HCT116 (cell line): Measurements from ENCODE around the gene APELA. TPM values are rescaled to one million over a fixed set of nuclear protein-coding genes. Genes with fewer than 3 reads are reported as not detected.

Experiments
- ATAC-seq: fragments of 200-7000 bp; cut with Tn5 transposase; 2 replicates; pipeline ENCODE4 v1.9.1; 2020; ENCODE audit warnings: mild to moderate bottlenecking, moderate library complexity
- BruUV-seq: library from RNA; stranded (reverse); fragments of 400-500 nt; replicated peaks from 2 replicates; lab custom pipeline; 2021; lab: Mats Ljungman, UMichigan
- CTCF ChIA-PET: fragments of 300-600 bp; sonication (Branson Sonifier 250); formaldehyde crosslinking; loops from one replicate; lab custom pipeline; 2021; ENCODE audit warnings: antibody characterized with exemption; lab: Charles Lee
- POLR2A ChIA-PET: fragments of 300-600, 350-600 bp; sonication (Branson Sonifier 250); formaldehyde crosslinking; loops from one replicate; lab custom pipeline; 2021; ENCODE audit warnings: antibody characterized with exemption; lab: Charles Lee
- RAD21 ChIA-PET, 2 experiments: fragments of 300-600 bp; sonication (Branson Sonifier 250); formaldehyde crosslinking; loops; one replicate each; lab custom pipeline; 2023; ENCODE audit warnings: low total read pairs in 2 of 2; ENCODE audit not compliant: uncharacterized antibody in 2 of 2, unreplicated experiment in 2 of 2, low non-redundant PET in 1 of 2; lab: Charles Lee
- DNase-seq: peaks from one replicate; pipeline ENCODE4 v3.0.0-alpha.2; 2010; ENCODE audit warnings: low read depth, low spot score
- H2AFZ ChIP-seq: fragments of 200-600 bp; shearing (Covaris generic), sonication (generic); 2 replicates; pipeline ENCODE4 v1.6.1; 2017; ENCODE audit warnings: low read depth, mixed run types, mixed read lengths, antibody characterized with exemption, low read length; ENCODE audit not compliant: poor library complexity, severe bottlenecking
- H3K27ac ChIP-seq: 2 replicates; pipeline ENCODE4 v1.5.1; 2012; ENCODE audit warnings: low read depth, low read length
- H3K27me3 ChIP-seq: fragments of 200-600 bp; sonication (generic); 2 replicates; pipeline ENCODE4 v1.6.1; 2016; ENCODE audit warnings: mixed run types, low read length, mixed read lengths; ENCODE audit not compliant: insufficient read depth
- H3K36me3 ChIP-seq, 2 experiments: fragments of 200-500 bp in 1 of 2; fragments of 200-600 bp in 1 of 2; sonication (Bioruptor generic) in 1 of 2; sonication (generic) in 1 of 2; 2 replicates each; pipeline versions ENCODE4 v1.5.1 to v1.6.1; 2014 to 2016; ENCODE audit warnings: low read length in 2 of 2, inconsistent platforms in 1 of 2, mixed read lengths in 1 of 2, mixed run types in 1 of 2; ENCODE audit not compliant: insufficient read depth in 2 of 2, control insufficient read depth in 1 of 2
- H3K4me1 ChIP-seq, 2 experiments: fragments of 200-600 bp in 1 of 2; sonication (generic) in 1 of 2; 2 replicates each; pipeline versions ENCODE4 v1.5.1 to v1.6.1; 2012 to 2017; ENCODE audit warnings: low read length in 2 of 2, inconsistent platforms in 1 of 2, mild to moderate bottlenecking in 1 of 2, mixed read lengths in 1 of 2, mixed run types in 1 of 2, moderate library complexity in 1 of 2; ENCODE audit not compliant: insufficient read depth in 2 of 2, control insufficient read depth in 1 of 2
- H3K4me2 ChIP-seq: fragments of 200-600 bp; sonication (generic); 2 replicates; pipeline ENCODE4 v1.6.1; 2017; ENCODE audit warnings: mixed run types, low read length, mixed read lengths
- H3K4me3 ChIP-seq, 2 experiments: fragments of 200-600 bp in 1 of 2; sonication (generic) in 1 of 2; replicated peaks in 1 of 2; 2 replicates each; pipeline ENCODE4 v1.5.1; 2011 to 2016; ENCODE audit warnings: low read length in 2 of 2, control low read depth in 1 of 2, low read depth in 1 of 2, mild to moderate bottlenecking in 1 of 2, mixed read lengths in 1 of 2, mixed run types in 1 of 2
- H3K79me2 ChIP-seq: fragments of 200-600 bp; sonication (generic); 2 replicates; pipeline ENCODE4 v1.6.1; 2017; ENCODE audit warnings: mild to moderate bottlenecking, mixed run types, low read length, moderate library complexity, mixed read lengths; ENCODE audit not compliant: insufficient read depth
- H3K9ac ChIP-seq: fragments of 200-600 bp; sonication (generic); 2 replicates; pipeline ENCODE4 v1.6.1; 2016; ENCODE audit warnings: low read length, mixed read lengths
- H3K9me2 ChIP-seq: fragments of 200-600 bp; sonication (generic), shearing (Covaris generic); 2 replicates; pipeline ENCODE4 v1.6.1; 2017; ENCODE audit warnings: mixed run types, mild to moderate bottlenecking, moderate library complexity; ENCODE audit not compliant: insufficient read depth
- H3K9me3 ChIP-seq, 2 experiments: fragments of 200-500 bp in 1 of 2; fragments of 200-600 bp in 1 of 2; sonication (Bioruptor generic) in 1 of 2; sonication (generic) in 1 of 2; 2 replicates each; pipeline ENCODE4 v1.6.1; 2014 to 2017; ENCODE audit warnings: low read length in 2 of 2, mixed read lengths in 2 of 2, inconsistent platforms in 1 of 2, low read depth in 1 of 2, mild to moderate bottlenecking in 1 of 2, mixed run types in 1 of 2, moderate library complexity in 1 of 2; ENCODE audit not compliant: control insufficient read depth in 1 of 2, insufficient read depth in 1 of 2
- H4K20me1 ChIP-seq: fragments of 200-600 bp; sonication (generic), shearing (Covaris generic); 2 replicates; pipeline ENCODE4 v1.6.1; 2017; ENCODE audit warnings: mixed run types, mild to moderate bottlenecking, moderate library complexity; ENCODE audit not compliant: insufficient read depth
- CBX3 ChIP-seq: IDR thresholded peaks from 2 replicates; pipeline ENCODE4 v1.6.1; 2012; ENCODE audit warnings: low read depth
- EZH2 ChIP-seq: fragments of 200-600 bp; sonication (generic); IDR thresholded peaks from 2 replicates; pipeline ENCODE4 v1.6.1; 2017; ENCODE audit warnings: antibody characterized with exemption, mixed run types
- FOSL1 ChIP-seq: IDR thresholded peaks from 2 replicates; pipeline ENCODE4 v1.6.1; 2012; ENCODE audit warnings: low read depth
- JUND ChIP-seq: IDR thresholded peaks from 2 replicates; pipeline ENCODE4 v1.6.1; 2012
- POLR2A ChIP-seq: IDR thresholded peaks from 2 replicates; pipeline ENCODE4 v1.7.0; 2011; ENCODE audit warnings: borderline replicate concordance; ENCODE audit not compliant: insufficient read depth, insufficient read length; ENCODE audit errors: extremely low read depth
- SP1 ChIP-seq: IDR thresholded peaks from 2 replicates; pipeline ENCODE4 v1.6.1; 2012; ENCODE audit warnings: low read depth
- SRF ChIP-seq: IDR thresholded peaks from 2 replicates; pipeline ENCODE4 v1.6.1; 2012; ENCODE audit warnings: low read depth
- YY1 ChIP-seq: IDR thresholded peaks from 2 replicates; pipeline ENCODE4 v1.6.1; 2011; ENCODE audit warnings: low read length, low read depth, moderate library complexity, mild to moderate bottlenecking; ENCODE audit not compliant: insufficient replicate concordance; ENCODE audit errors: extremely low read depth
- ZFX ChIP-seq: fragments of 450-650 bp; IDR thresholded peaks from 2 replicates; pipeline ENCODE4 v1.6.1; 2017
- intact Hi-C: fragments of 100-400 bp; cut with micrococcal nuclease; formaldehyde crosslinking; loops from 2 replicates; pipeline ENCODE4 v1.10.0; 2022
- total RNA-seq: library from RNA; stranded (reverse); gene quantifications from one replicate; pipeline ENCODE4 v1.2.1, GENCODE V29; 2021; ENCODE audit not compliant: unreplicated experiment
- TF ChIP-seq, protein P1 (sequence below): IDR thresholded peaks from 2 replicates; pipeline ENCODE4 v1.6.1; 2012
- TF ChIP-seq, protein P2 (sequence below): IDR thresholded peaks from 2 replicates; pipeline ENCODE4 v1.6.1; 2012; ENCODE audit warnings: low read depth
- TF ChIP-seq, protein P3 (sequence below): IDR thresholded peaks from 2 replicates; pipeline ENCODE4 v1.6.1; 2011; ENCODE audit warnings: mild to moderate bottlenecking, low read length, moderate library complexity; ENCODE audit not compliant: insufficient replicate concordance; ENCODE audit errors: extremely low read depth

Gene APELA
- total RNA-seq, 1 experiment from 2014 or later = not detected

DNA sequence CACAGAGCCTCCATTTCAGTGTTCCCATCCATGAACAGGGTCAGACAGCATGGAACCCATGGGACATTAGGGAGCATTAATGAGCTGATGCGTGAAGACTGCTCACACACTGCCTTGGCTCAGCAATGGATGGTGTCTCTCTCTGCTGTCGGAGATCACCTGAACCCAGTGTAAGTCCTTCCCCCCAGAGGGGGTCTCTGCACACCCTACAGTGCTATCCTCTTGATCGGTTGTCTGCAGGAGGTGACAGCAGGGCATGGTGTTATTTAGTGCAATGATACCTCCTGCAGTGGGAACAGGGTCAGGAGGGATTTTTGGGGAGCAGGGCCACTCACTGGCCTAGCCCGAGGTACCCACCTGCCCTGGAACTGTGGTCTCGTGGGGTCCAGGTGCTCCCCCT lies 25.6 kb downstream of the APELA start:
- CTCF ChIA-PET = no interaction called here
- Histone ChIP-seq H3K9ac (no peak overlapping the region), H3K4me3 (no peak overlapping the region), H3K36me3 (no peaks in the 10 kb centered on the region), H3K27ac (no peak overlapping the region), H3K9me3 (no peaks in the 10 kb centered on the region), H2AFZ (no peak overlapping the region), H3K27me3 (no peaks in the 10 kb centered on the region), H3K9me2 (no peaks in the 10 kb centered on the region), H3K79me2 (no peaks in the 10 kb centered on the region), H4K20me1 (no peaks in the 10 kb centered on the region), H3K4me1 (no peaks in the 10 kb centered on the region), H3K4me2 (no peak overlapping the region)
- RAD21 ChIA-PET = no interaction called here
- no peak for TF ChIP-seq EZH2
- BruUV-seq = no TSS peak
- intact Hi-C loops = no loop called here
- ATAC-seq (no peak), DNase-seq (no peak)
- POLR2A ChIA-PET = no interaction called here

DNA sequence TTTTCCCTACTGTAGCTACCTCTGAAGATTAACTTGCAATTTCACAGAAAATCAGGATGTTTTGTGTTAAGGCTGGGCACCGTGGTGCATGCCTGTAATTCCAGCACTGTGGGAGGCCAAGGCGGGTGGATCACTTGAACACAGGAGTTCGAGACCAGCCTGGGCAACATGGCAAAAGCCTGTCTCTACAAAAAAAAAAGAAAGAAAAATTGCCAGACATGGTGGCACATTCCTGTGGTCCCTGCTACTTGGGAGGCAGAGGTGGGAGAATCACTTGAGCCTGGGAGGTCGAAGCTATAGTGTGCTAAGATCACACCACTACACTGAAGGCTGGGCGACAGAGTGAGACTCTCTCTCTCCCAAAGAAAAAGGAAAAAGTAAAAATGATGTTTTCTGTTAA lies 27.4 kb downstream of the APELA start:
- H3K27ac ChIP-seq = no peak overlapping the region
- RAD21 ChIA-PET = no interaction called here
- no peaks in the 10 kb centered on the region for H3K9me2 ChIP-seq
- no peaks in the 10 kb centered on the region for H3K4me1 ChIP-seq
- H2AFZ ChIP-seq = no peak overlapping the region
- no peaks in the 10 kb centered on the region for H4K20me1 ChIP-seq
- CTCF ChIA-PET = no interaction called here
- intact Hi-C loops = no loop called here
- no peaks in the 10 kb centered on the region for H3K9me3 ChIP-seq
- no TSS peak for BruUV-seq
- H3K4me2 ChIP-seq = no peak overlapping the region
- H3K9ac ChIP-seq = no peak overlapping the region
- H3K27me3 ChIP-seq = no peaks in the 10 kb centered on the region
- TF ChIP-seq SRF (no peak), FOSL1 (no peak), JUND (no peak), YY1 (no peak), POLR2A (no peak), CBX3 (no peak), SP1 (no peak), ZFX (no peak)
- TF ChIP-seq, protein P1, sequence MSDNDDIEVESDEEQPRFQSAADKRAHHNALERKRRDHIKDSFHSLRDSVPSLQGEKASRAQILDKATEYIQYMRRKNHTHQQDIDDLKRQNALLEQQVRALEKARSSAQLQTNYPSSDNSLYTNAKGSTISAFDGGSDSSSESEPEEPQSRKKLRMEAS = no peak
- TF ChIP-seq, protein P2, sequence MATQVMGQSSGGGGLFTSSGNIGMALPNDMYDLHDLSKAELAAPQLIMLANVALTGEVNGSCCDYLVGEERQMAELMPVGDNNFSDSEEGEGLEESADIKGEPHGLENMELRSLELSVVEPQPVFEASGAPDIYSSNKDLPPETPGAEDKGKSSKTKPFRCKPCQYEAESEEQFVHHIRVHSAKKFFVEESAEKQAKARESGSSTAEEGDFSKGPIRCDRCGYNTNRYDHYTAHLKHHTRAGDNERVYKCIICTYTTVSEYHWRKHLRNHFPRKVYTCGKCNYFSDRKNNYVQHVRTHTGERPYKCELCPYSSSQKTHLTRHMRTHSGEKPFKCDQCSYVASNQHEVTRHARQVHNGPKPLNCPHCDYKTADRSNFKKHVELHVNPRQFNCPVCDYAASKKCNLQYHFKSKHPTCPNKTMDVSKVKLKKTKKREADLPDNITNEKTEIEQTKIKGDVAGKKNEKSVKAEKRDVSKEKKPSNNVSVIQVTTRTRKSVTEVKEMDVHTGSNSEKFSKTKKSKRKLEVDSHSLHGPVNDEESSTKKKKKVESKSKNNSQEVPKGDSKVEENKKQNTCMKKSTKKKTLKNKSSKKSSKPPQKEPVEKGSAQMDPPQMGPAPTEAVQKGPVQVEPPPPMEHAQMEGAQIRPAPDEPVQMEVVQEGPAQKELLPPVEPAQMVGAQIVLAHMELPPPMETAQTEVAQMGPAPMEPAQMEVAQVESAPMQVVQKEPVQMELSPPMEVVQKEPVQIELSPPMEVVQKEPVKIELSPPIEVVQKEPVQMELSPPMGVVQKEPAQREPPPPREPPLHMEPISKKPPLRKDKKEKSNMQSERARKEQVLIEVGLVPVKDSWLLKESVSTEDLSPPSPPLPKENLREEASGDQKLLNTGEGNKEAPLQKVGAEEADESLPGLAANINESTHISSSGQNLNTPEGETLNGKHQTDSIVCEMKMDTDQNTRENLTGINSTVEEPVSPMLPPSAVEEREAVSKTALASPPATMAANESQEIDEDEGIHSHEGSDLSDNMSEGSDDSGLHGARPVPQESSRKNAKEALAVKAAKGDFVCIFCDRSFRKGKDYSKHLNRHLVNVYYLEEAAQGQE = no peak
- TF ChIP-seq, protein P3, sequence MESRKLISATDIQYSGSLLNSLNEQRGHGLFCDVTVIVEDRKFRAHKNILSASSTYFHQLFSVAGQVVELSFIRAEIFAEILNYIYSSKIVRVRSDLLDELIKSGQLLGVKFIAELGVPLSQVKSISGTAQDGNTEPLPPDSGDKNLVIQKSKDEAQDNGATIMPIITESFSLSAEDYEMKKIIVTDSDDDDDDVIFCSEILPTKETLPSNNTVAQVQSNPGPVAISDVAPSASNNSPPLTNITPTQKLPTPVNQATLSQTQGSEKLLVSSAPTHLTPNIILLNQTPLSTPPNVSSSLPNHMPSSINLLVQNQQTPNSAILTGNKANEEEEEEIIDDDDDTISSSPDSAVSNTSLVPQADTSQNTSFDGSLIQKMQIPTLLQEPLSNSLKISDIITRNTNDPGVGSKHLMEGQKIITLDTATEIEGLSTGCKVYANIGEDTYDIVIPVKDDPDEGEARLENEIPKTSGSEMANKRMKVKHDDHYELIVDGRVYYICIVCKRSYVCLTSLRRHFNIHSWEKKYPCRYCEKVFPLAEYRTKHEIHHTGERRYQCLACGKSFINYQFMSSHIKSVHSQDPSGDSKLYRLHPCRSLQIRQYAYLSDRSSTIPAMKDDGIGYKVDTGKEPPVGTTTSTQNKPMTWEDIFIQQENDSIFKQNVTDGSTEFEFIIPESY = no peak
- H3K36me3 ChIP-seq = no peaks in the 10 kb centered on the region
- DNase-seq (no peak), ATAC-seq (no peak)
- H3K4me3 ChIP-seq = no peak overlapping the region
- no peaks in the 10 kb centered on the region for H3K79me2 ChIP-seq
- POLR2A ChIA-PET = no interaction called here
